OCI-LY7 (cell line): ENCODE data around the gene CSPG5. TPM values are rescaled to one million over a fixed set of nuclear protein-coding genes. Genes with fewer than 3 reads are reported as not detected.

Experiments
- BruUV-seq: library from RNA; stranded (reverse); fragments of 400-500 nt; replicated peaks from 2 replicates; lab custom pipeline; 2021; lab: Mats Ljungman, UMichigan
- CTCF ChIA-PET: fragments of 300-600 bp; sonication (Branson Sonifier 250); formaldehyde crosslinking; loops from one replicate; lab custom pipeline; 2022; ENCODE audit warnings: antibody characterized with exemption; ENCODE audit not compliant: unreplicated experiment; lab: Charles Lee
- POLR2A ChIA-PET: fragments of 300-600 bp; sonication (Branson Sonifier 250); formaldehyde crosslinking; loops from one replicate; lab custom pipeline; 2022; ENCODE audit warnings: antibody characterized with exemption; lab: Charles Lee
- DNase-seq: peaks from one replicate; pipeline ENCODE4 v3.0.0-alpha.2; 2015; ENCODE audit warnings: low spot score
- H2AFZ ChIP-seq: fragments of 200-600 bp; sonication (generic), shearing (Covaris generic); 2 replicates; pipeline ENCODE4 v1.6.1; 2014; ENCODE audit warnings: mild to moderate bottlenecking, antibody characterized with exemption, low read length, moderate library complexity
- H3K27ac ChIP-seq: fragments of 200-600 bp; sonication (generic); 2 replicates; pipeline ENCODE4 v1.5.1; 2014; ENCODE audit warnings: mixed run types, low read depth, mild to moderate bottlenecking, moderate library complexity, low read length, inconsistent platforms; ENCODE audit not compliant: poor library complexity, severe bottlenecking
- H3K36me3 ChIP-seq: fragments of 200-600 bp; sonication (generic); 2 replicates; pipeline ENCODE4 v1.6.1; 2014; ENCODE audit warnings: mild to moderate bottlenecking, antibody characterized with exemption, low read length, moderate library complexity, mixed read lengths; ENCODE audit not compliant: insufficient read depth
- H3K4me1 ChIP-seq: fragments of 200-600 bp; sonication (generic); 2 replicates; pipeline ENCODE4 v1.5.1; 2014; ENCODE audit warnings: mild to moderate bottlenecking, low read length; ENCODE audit not compliant: insufficient read depth, poor library complexity, severe bottlenecking
- H3K4me2 ChIP-seq: fragments of 200-600 bp; sonication (generic); 2 replicates; pipeline ENCODE4 v1.6.1; 2014; ENCODE audit warnings: mild to moderate bottlenecking, low read length
- H3K4me3 ChIP-seq: fragments of 200-600 bp; sonication (generic); 2 replicates; pipeline ENCODE4 v1.5.1; 2014; ENCODE audit warnings: mild to moderate bottlenecking, low read depth, low read length; ENCODE audit not compliant: poor library complexity, severe bottlenecking
- H3K79me2 ChIP-seq: fragments of 200-600 bp; sonication (generic); 2 replicates; pipeline ENCODE4 v1.6.1; 2016; ENCODE audit warnings: low read depth, mild to moderate bottlenecking, low read length, moderate library complexity, mixed read lengths; ENCODE audit not compliant: insufficient read depth
- H3K9me2 ChIP-seq: fragments of 200-600 bp; sonication (generic); 2 replicates; pipeline ENCODE4 v1.6.1; 2016; ENCODE audit warnings: mild to moderate bottlenecking, low read length, mixed read lengths; ENCODE audit not compliant: insufficient read depth
- H3K9me3 ChIP-seq: fragments of 200-600 bp; sonication (generic); 2 replicates; pipeline ENCODE4 v1.6.1; 2014; ENCODE audit warnings: mild to moderate bottlenecking, mixed run types, low read length, mixed read lengths
- H4K20me1 ChIP-seq: fragments of 200-600 bp; sonication (generic); 2 replicates; pipeline ENCODE4 v1.6.1; 2014; ENCODE audit warnings: mild to moderate bottlenecking, antibody characterized with exemption, low read length, moderate library complexity, mixed read lengths; ENCODE audit not compliant: insufficient read depth
- CTCF ChIP-seq: fragments of 200-600 bp; sonication (generic); conservative IDR thresholded peaks from 2 replicates; pipeline ENCODE4 v1.5.1; 2014; ENCODE audit warnings: mild to moderate bottlenecking, antibody characterized with exemption, low read length, moderate library complexity, mixed read lengths
- EZH2phosphoT487 ChIP-seq: fragments of 200-600 bp; sonication (generic); IDR thresholded peaks from 2 replicates; pipeline ENCODE4 v1.6.1; 2018; ENCODE audit warnings: low read depth, borderline replicate concordance, mild to moderate bottlenecking, mixed run types, antibody characterized with exemption, low read length, moderate library complexity, mixed read lengths
- intact Hi-C: fragments of 100-400 bp; cut with micrococcal nuclease; formaldehyde crosslinking; loops from one replicate; pipeline ENCODE4 v1.10.0; 2022; ENCODE audit not compliant: unreplicated experiment
- total RNA-seq, 2 experiments: library from RNA; depleted of rRNA in 1 of 2; stranded (reverse); fragments of >200 nt in 1 of 2; shearing (Covaris generic) in 1 of 2; gene quantifications; 2 replicates each; pipeline ENCODE4 v1.2.3, GENCODE V29; 2014 to 2022

The CSPG5 gene
- total RNA-seq, 2 experiments from 2014 or later = 0.13 to 0.66 TPM

GRCh38 chr3:47604145-47604544 lies 25.5 kb upstream of the CSPG5 start:
- CTCF ChIA-PET = no interaction called here
- Histone ChIP-seq H3K9me2 (no peaks in the 10 kb centered on the region), H3K79me2 (no peaks in the 10 kb centered on the region), H3K4me3 (no peak overlapping the region), H3K4me2 (no peak overlapping the region), H2AFZ (no peak overlapping the region), H3K36me3 (peaks cover 95% of the 10 kb centered on the region), H3K4me1 (no peaks in the 10 kb centered on the region), H4K20me1 (no peaks in the 10 kb centered on the region), H3K9me3 (no peaks in the 10 kb centered on the region), H3K27ac (no peak overlapping the region)
- POLR2A ChIA-PET = interaction anchor here (0.6 to 0.8 kb wide), 3 partner anchors 18 to 40 kb away, joined by 3 to 4 read pairs (median 3); no protein-coding TSS in a partner anchor
- TF ChIP-seq EZH2phosphoT487 (no peak), CTCF (no peak)
- no TSS peak for BruUV-seq
- DNase-seq = no peak
- intact Hi-C loops = no loop called here

- ChIA-PET CTCF (no interaction called here), POLR2A (no interaction called here)
- intact Hi-C loops = no loop called here
- H3K4me1 ChIP-seq = no peaks in the 10 kb centered on the region
- no peak overlapping the region for H3K27ac ChIP-seq
- H3K9me2 ChIP-seq = no peaks in the 10 kb centered on the region
- DNase-seq = no peak
- BruUV-seq = no TSS peak
- H4K20me1 ChIP-seq = no peaks in the 10 kb centered on the region
- H3K4me3 ChIP-seq = no peak overlapping the region
- H3K9me3 ChIP-seq = no peaks in the 10 kb centered on the region
- TF ChIP-seq CTCF (no peak), EZH2phosphoT487 (no peak)
- no peak overlapping the region for H2AFZ ChIP-seq
- no peaks in the 10 kb centered on the region for H3K79me2 ChIP-seq
- H3K4me2 ChIP-seq = no peak overlapping the region
- peaks cover 95% of the 10 kb centered on the region for H3K36me3 ChIP-seq
These were observed 24.7 kb upstream of the CSPG5 start for GRCh38 chr3:47603332-47603731.

GRCh38 chr3:47601281-47601680 lies 22.6 kb upstream of the CSPG5 start:
- peaks cover 88% of the 10 kb centered on the region for H3K36me3 ChIP-seq

More at GRCh38 chr3:47601281-47601680, 22.6 kb upstream of the CSPG5 start:
- H4K20me1 ChIP-seq = no peaks in the 10 kb centered on the region
- H3K4me3 ChIP-seq = no peak overlapping the region
- no peak overlapping the region for H3K27ac ChIP-seq
- intact Hi-C loops = no loop called here
- TF ChIP-seq CTCF (no peak), EZH2phosphoT487 (no peak)
- H2AFZ ChIP-seq = no peak overlapping the region
- no peak for DNase-seq
- H3K4me2 ChIP-seq = no peak overlapping the region
- POLR2A ChIA-PET = interaction anchor here (0.6 to 0.7 kb wide), 5 partner anchors 22 to 1062 kb away, joined by 3 to 4 read pairs (median 3); no protein-coding TSS in a partner anchor
- BruUV-seq = no TSS peak
- H3K4me1 ChIP-seq = no peaks in the 10 kb centered on the region
- CTCF ChIA-PET = no interaction called here
- H3K79me2 ChIP-seq = no peaks in the 10 kb centered on the region
- no peaks in the 10 kb centered on the region for H3K9me3 ChIP-seq
- no peaks in the 10 kb centered on the region for H3K9me2 ChIP-seq
